Brain pericyte (primary cell): ENCODE measurements around the gene CTXN3.

Experiments
- DNase-seq: peaks from one replicate; pipeline ENCODE4 v3.0.0-alpha.2; 2012; ENCODE audit warnings: low read depth, low spot score

CTXN3 gene

GRCh38 chr5:127649018-127649439, at the start of gene CTXN3:
Gene CTXN3 (plus strand): TSS chr5:127649082. CDS start chr5:127657522, 8,440 bp downstream.
- DNase-seq = no peak

- no peak for DNase-seq
Observed at GRCh38 chr5:127599320-127599719, 49.6 kb upstream of the CTXN3 start.

- no peak for DNase-seq
Observed at GRCh38 chr5:127599847-127600246, 49.0 kb upstream of the CTXN3 start.

- DNase-seq = no peak
Observed at GRCh38 chr5:127601111-127601510, 47.8 kb upstream of the CTXN3 start.

- no peak for DNase-seq
Observed at GRCh38 chr5:127601601-127602000, 47.3 kb upstream of the CTXN3 start.

GRCh38 chr5:127602481-127602880, 46.4 kb upstream of the CTXN3 start:
- DNase-seq = no peak

GRCh38 chr5:127602896-127603844, 45.7 kb upstream of the CTXN3 start:
- DNase-seq = no peak

- DNase-seq = no peak
Observed at GRCh38 chr5:127608077-127608660, 40.7 kb upstream of the CTXN3 start.

- DNase-seq = no peak
Observed at GRCh38 chr5:127609011-127609410, 39.9 kb upstream of the CTXN3 start.

- no peak for DNase-seq
Observed at GRCh38 chr5:127609957-127610356, 38.9 kb upstream of the CTXN3 start.

GRCh38 chr5:127612441-127613141, 36.3 kb upstream of the CTXN3 start:
- no peak for DNase-seq

- no peak for DNase-seq
Observed at GRCh38 chr5:127615916-127616315, 33.0 kb upstream of the CTXN3 start.

GRCh38 chr5:127619908-127620479, 28.9 kb upstream of the CTXN3 start:
- DNase-seq = no peak

- DNase-seq = no peak
Observed at GRCh38 chr5:127621601-127622325, 27.1 kb upstream of the CTXN3 start.

- no peak for DNase-seq
Observed at GRCh38 chr5:127634007-127634406, 14.9 kb upstream of the CTXN3 start.

GRCh38 chr5:127639828-127640227, 9.1 kb upstream of the CTXN3 start:
- no peak for DNase-seq

- no peak for DNase-seq
Observed at GRCh38 chr5:127642949-127643348, 5.9 kb upstream of the CTXN3 start.

- DNase-seq = no peak
Observed at GRCh38 chr5:127643607-127644006, 5.3 kb upstream of the CTXN3 start.

GRCh38 chr5:127645300-127645726, 3.6 kb upstream of the CTXN3 start:
- DNase-seq = no peak

GRCh38 chr5:127647361-127647958, 1.4 kb upstream of the CTXN3 start:
- DNase-seq = no peak

- DNase-seq = no peak
Observed at GRCh38 chr5:127650022-127650421, 1.1 kb downstream of the CTXN3 start.
